HG03066 (cell line): ENCODE results near the gene SVOPL.
"Not testable (repeated sequence)": the region's sequence is repeated elsewhere in the genome, so short reads cannot be mapped to it uniquely, and the experiment has no call there.

Experiments used
- ATAC-seq: cut with Tn5 transposase; IDR thresholded peaks from one replicate; pipeline ENCODE4 v1.9.1; 2021; ENCODE audit warnings: low read depth; ENCODE audit not compliant: unreplicated experiment

The SVOPL gene

GRCh38 chr7:138700857-138701536 lies at the start of gene SVOPL:
Gene SVOPL, minus strand, starts transcription at chr7:138701362. Its CDS starts 22,317 bp downstream, at chr7:138679045.
- ATAC-seq = no peak

GRCh38 chr7:138750473-138750872 lies 49.3 kb upstream of the SVOPL start:
- no peak for ATAC-seq

GRCh38 chr7:138749960-138750359 lies 48.8 kb upstream of the SVOPL start:
- ATAC-seq = no peak

DNA sequence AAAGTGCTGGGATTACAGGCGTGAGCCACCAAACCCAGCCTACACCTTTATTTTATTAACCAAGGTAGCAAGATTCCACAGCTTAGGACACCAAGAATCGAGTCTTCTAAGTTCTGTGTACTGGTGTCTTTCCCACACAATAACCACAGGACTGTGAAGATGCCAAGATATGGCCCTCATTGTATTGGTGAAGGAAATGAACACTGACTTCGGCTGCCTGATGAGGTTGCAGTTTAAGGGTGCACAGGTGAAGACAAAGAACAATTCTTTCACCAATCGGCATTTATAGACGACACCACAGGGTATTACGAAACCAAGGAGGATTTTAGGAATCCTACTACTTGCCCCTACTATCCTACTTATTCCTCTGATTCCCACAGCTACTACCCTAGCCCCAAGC lies 47.5 kb upstream of the SVOPL start:
- ATAC-seq = no peak

DNA sequence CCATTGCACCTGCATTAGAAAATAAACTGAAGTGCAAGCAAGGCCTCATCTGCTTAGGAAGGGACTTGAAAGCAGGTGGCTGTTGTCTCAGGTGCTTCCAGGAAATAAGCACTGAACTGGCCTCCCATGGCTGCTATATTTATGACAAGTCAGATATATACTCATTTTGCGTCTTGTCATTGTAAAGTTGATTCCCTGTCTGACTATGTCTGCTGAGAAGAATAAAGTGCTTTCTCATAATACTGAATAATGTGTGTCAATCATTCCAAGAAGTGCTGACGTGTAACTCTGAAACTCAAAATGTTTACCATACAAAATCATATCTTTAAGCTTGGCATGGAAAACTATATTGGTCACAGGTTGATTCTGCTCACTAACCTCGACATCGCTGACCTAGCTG lies 44.9 kb upstream of the SVOPL start:
- ATAC-seq = no peak

GRCh38 chr7:138745189-138745588 lies 44.0 kb upstream of the SVOPL start:
- ATAC-seq = no peak

DNA sequence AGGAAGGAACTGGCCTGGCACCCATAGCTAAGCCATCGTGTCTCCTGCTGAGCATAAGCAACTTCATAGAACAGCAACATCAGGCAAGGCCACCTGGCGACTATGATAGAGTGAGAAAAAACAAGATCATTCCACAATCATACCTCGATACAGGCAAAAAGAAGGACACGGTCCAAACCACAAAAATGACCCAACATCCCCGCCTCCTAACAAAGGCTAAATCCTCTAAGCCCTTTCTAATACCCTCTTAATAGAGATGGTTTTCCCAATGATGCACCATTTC lies 40.2 kb upstream of the SVOPL start:
- ATAC-seq = no peak

GRCh38 chr7:138739859-138740258 lies 38.7 kb upstream of the SVOPL start:
- no peak for ATAC-seq

DNA sequence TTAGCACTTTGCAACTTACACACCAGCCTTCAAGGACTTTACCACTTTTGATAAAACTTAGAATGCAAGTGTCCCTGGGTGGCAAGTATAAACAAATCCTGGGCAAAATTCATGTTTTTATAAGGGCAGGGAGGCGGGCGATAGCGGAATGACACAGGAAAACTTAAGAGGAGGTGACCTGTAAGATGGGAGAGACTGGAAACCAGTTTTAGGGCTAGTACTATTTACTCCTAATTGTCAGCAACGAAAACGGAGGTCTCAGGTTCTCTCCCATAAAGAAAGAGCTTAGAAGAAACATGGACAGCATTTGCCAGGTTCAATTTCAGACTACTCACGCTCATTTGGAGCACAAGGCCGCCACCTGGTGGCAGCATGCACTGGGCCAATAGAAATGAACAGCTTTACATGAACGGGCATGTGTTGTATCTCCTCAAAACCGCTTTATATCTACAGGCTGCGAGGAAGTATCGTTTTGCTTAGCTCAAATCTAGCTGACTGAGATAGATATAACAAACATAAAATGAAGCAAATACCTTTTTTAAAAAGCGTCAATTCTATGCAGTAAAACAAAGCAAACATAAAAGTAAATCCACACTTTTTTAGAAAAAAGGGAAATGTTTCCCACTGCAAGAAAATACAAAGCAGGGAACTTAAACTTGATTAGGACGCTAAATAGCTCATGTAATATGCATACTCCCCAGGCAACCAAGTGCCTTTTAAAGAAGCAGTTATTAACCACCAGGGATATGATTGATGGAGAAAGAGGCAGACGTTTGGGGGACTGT lies 37.6 kb upstream of the SVOPL start:
- ATAC-seq = peak; percentile 89

GRCh38 chr7:138738114-138738513 lies 37.0 kb upstream of the SVOPL start:
- no peak for ATAC-seq

DNA sequence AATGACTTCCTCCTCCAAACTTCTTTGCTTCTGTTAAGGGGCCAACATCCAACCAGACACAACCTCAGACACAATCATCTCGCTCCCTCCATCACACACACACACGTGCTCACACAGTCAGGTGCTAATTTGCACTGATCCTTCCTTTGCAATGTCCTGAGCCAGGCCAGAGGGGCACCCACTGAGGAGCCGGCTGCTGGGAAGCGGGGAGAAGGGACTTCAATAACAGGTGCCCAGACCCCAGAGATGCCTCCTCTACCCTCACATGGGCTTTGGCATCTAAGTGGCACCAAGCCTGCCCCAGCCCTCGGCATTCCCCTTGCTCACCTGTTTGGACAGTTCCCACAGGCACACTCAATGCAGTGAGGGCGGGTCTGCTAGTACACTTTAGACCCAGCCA lies 34.2 kb upstream of the SVOPL start:
- ATAC-seq = no peak

DNA sequence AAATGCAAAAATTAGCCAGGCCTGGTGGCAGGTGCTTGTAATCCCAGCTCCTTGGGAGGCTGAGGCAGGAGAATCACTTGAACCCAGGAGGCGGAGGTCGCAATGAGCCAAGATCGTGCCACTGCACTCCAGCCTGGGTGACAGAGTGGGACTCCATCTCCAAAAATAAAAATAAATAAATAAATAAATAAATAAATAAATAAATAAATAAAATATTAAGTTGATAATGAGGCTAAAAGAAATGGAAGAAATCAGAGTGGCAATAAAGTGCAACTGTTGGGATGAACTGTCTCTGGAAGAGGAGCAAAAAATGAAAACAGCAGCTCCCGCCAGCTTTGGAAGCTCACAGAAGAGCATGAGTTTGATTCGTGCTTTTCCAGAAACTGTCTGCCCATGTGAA lies 30.6 kb upstream of the SVOPL start:
- ATAC-seq = not testable (repeated sequence)

GRCh38 chr7:138729444-138729843 lies 28.3 kb upstream of the SVOPL start:
- no peak for ATAC-seq

- ATAC-seq = no peak
Observed at GRCh38 chr7:138727336-138728099, 26.4 kb upstream of the SVOPL start.

DNA sequence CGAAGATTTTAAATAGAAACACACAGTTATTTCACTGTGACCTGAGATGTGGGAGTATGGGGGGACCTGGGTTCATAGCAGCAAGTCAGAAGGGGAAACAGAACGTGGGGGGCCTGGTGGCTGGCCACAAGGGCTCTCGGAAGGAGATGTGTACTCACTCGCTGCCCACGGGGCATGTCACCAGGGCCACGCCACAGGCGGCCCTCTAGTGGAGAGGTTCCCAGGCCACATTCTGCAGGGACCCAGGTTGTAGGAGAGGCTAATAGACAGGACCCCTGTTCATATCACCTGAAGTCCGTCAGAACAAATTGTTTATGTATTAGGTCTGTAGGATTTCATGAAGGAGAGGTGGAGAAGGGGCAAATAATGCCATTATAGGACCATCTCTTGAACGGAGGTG lies 25.1 kb upstream of the SVOPL start:
- no peak for ATAC-seq

DNA sequence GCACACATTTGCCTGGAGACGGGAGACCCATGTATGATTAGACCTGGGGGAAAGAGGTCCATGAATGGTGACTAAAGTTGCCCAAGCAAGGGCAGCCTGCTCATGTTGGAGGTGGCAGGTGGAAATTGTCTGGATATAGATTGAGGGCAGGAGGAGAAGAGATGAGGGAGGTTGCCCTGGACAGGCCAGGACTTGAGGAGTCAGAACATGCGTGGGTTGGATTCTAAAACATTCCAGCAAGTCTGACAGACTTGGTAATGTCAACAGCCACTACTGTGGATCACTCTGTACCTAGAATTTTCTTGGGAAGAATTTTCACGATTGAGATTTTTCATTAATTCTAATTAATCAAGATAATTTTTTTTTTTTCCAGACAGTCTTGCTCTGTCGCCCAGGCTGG lies 19.1 kb upstream of the SVOPL start:
- no peak for ATAC-seq

GRCh38 chr7:138716889-138717288 lies 15.7 kb upstream of the SVOPL start:
- ATAC-seq = no peak

DNA sequence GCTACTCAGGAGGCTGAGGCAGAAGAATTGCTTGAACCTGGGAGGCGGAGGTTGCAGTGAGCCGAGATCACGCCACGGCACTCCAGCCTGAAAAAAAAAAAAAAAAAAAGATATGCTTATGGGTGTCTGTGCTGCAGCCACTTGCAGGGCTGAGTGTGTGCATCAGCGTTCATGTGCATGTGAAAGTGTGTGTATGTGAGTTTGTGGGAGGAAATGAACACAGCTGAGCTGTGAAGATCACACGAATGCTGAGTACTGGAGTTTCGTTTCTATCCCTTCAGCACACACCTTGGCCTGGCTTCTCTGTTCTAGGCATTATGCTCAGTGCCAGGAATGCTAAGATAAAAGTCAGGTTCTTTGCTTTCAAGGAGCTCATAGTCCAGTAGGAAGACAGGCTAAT lies 12.0 kb upstream of the SVOPL start:
- ATAC-seq = no peak

- no peak for ATAC-seq
Observed at GRCh38 chr7:138712652-138713051, 11.5 kb upstream of the SVOPL start.

GRCh38 chr7:138710536-138711385 lies 9.6 kb upstream of the SVOPL start:
- no peak for ATAC-seq

DNA sequence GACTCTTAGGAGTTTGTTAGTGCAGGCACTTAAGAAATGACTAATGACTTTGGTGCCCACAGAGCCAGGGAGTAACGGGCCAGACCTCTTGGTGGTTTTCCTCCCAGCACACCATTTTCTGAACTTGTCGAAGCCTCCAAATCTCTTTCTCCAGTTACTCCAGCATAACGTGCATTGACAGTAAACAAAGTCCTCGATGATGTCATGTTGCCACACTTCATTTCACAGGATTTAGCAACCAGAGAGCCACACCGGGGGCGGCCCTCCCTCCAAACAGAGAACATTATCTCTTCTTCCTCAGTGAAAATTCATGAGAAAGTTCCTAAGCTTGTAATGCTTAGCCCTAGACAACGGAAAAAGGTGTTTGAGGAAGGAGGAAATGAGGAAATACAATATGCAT lies 4.0 kb upstream of the SVOPL start:
- no peak for ATAC-seq
